Activated CD4-positive, alpha-beta T cell treated with anti-CD3 and anti-CD28 coated beads, Interleukin-2, amount 10 ng/mL, durations not matched to agents 7 days and 5 days (primary cell): ENCODE results near the gene APOBR. TPM values are rescaled to one million over a fixed set of nuclear protein-coding genes. Genes with fewer than 3 reads are reported as not detected.
"Not testable (repeated sequence)": the region's sequence is repeated elsewhere in the genome, so short reads cannot be mapped to it uniquely, and the experiment has no call there.

Source experiments
- CTCF ChIA-PET: fragments of 350-600 bp; sonication (Branson Sonifier 250); formaldehyde crosslinking; loops from one replicate; lab custom pipeline; 2021; ENCODE audit warnings: antibody characterized with exemption; lab: Charles Lee
- POLR2A ChIA-PET: fragments of 350-600 bp; sonication (Branson Sonifier 250); formaldehyde crosslinking; loops from one replicate; lab custom pipeline; 2021; ENCODE audit warnings: antibody characterized with exemption; lab: Charles Lee
- DNase-seq: peaks from one replicate; pipeline ENCODE4 v3.0.0-alpha.2; 2020
- H3K27ac Mint-ChIP-seq: one replicate; pipeline ENCODE4 v1.8.0; 2021; ENCODE audit warnings: mild to moderate bottlenecking, moderate library complexity, mixed read lengths
- H3K27me3 Mint-ChIP-seq: one replicate; pipeline ENCODE4 v1.8.0; 2021; ENCODE audit warnings: mixed read lengths
- H3K36me3 Mint-ChIP-seq: one replicate; pipeline ENCODE4 v1.8.0; 2021; ENCODE audit warnings: low read depth, mixed read lengths
- H3K4me1 Mint-ChIP-seq: one replicate; pipeline ENCODE4 v1.8.0; 2021; ENCODE audit warnings: mixed read lengths
- H3K4me3 Mint-ChIP-seq: one replicate; pipeline ENCODE4 v1.8.0; 2021; ENCODE audit warnings: mild to moderate bottlenecking, moderate library complexity, mixed read lengths
- H3K9me3 Mint-ChIP-seq: one replicate; pipeline ENCODE4 v1.8.0; 2021; ENCODE audit warnings: mixed read lengths
- total RNA-seq, 2 experiments: library from RNA; stranded (reverse); gene quantifications; one replicate each; pipeline ENCODE4 v1.2.3, GENCODE V29; 2021

APOBR gene
- total RNA-seq, 2 experiments from 2014 or later: 16.7 to 21.4 TPM

DNA sequence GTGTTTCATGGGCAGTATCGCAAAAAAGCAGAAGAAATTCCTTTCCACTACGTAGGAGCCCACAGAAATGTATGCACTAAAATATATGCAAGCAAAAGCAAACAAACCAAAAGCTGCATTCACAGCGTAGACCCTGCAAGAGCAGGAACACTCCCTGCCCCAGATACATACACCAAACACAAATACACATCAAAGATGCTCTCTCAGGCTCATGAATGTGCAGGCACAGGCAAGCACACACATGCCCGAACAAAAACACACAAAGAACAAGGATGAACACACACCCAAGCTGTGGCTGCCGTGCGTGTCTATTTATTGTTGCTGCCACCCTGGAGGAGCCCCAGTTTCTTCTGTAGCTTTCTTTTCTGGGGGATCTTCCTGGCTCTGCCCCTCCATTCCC, 42.6 kb downstream of the APOBR start:
- Mint-ChIP-seq H3K27me3 (no peaks in the 10 kb centered on the region), H3K4me1 (peaks cover 30% of the 10 kb centered on the region), H3K4me3 (no peak overlapping the region)

DNA sequence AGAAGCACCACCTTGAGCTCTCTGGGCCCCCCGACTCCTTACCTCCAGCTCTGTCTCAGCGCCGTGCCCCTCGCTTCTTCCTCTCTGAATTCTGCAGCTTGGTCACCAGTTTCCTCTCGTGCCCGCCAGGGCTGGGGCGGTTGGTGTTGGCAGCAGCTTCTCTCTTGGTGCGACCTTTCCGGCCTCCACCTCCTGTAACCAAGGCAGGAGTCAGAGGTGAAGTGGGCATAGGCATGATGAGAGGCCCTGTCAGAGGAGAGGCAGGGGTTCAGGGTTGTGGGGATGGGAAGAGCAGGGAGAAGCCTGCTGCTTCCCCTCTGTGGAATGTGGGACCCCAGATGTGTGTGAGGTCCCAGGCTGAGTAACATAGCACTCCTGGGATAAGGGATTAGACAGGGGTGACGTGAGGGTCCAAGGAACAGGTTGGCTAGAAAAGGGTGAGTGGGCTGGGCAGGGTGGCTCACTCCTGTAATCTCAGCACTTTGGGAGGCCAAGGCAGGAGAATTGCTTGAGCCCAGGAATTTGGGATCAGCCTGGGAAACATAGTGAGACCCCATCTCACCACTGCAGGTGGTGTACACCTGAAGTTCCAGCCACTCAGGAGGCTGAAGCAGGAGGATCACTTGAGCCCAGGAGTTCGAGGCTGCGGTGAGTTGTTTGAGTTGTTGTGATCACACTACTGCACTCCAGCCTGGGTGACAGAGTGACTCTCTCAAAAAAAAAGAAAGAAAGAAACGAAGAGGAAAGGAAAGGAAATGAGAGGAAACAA, 43.7 kb downstream of the APOBR start:
- no peak overlapping the region for H3K4me3 Mint-ChIP-seq
- ChIA-PET POLR2A (no interaction called here), CTCF (no interaction called here)
- no peak for DNase-seq
- peaks cover 6% of the 10 kb centered on the region for H3K36me3 Mint-ChIP-seq
- H3K4me1 Mint-ChIP-seq: peaks cover 32% of the 10 kb centered on the region
- H3K27ac Mint-ChIP-seq: no peak overlapping the region
- H3K9me3 Mint-ChIP-seq: peaks cover 6% of the 10 kb centered on the region
- no peaks in the 10 kb centered on the region for H3K27me3 Mint-ChIP-seq

More for the DNA sequence above, 42.6 kb downstream of the APOBR start:
- peaks cover 6% of the 10 kb centered on the region for H3K9me3 Mint-ChIP-seq
- H3K36me3 Mint-ChIP-seq: peaks cover 6% of the 10 kb centered on the region
- ChIA-PET POLR2A (no interaction called here), CTCF (interaction anchor here (1.4 kb wide), 1 partner anchor 45 kb away, joined by 4 read pairs; the partner anchor contains the start of gene CLN3)
- DNase-seq: no peak
- H3K27ac Mint-ChIP-seq: peak overlapping the region; percentile 48

DNA sequence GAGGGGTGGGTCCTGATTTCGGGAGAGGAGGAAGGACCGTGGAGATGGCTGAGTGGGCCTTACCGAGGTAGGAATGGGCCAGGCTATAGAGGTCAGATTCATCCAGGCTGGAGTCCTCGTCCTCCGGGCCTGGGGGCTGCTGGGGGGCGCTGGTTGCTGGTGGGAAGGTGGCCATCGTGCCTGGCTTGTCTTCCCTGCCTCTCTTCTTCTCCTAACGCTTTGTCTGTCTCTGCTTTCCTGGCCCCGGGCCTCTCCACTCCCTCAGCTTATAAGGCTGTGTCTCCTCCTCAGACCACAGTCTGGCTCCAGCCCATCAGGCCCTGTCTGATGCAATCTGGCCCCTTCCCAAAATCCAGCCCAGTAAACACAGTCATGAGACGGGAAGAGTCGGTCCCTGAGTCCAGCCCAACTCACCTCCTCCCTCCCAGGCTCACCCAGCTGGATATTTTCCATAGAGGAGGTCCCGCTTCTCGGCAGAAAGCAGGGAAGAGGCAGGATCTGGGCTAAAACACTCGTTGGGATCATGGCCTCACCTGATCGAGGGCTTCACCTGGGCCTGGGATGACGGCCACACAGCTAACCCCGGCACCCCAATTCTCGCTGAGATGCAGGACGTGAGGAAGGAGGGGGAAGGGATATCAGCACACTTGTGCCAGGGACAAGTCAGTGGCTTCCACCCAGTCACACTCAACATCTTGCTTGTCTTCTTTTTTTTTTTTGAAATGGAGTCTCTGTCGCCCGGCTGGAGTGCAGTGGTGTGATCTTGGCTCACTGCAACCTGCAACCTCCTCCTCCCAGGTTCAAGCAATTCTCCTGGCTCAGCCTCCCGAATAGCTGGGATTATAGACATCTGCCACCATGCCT, 44.5 kb downstream of the APOBR start, which contains the start of gene NUPR1:
Gene NUPR1, minus strand, starts transcription at position 242 of the 864 bp plus-strand sequence. Its CDS starts 67 bp downstream, at position 175.
- Mint-ChIP-seq H3K27ac (no peak within 1 kb of the TSS), H3K36me3 (peaks cover 6% of the 10 kb centered on the region), H3K9me3 (peaks cover 6% of the 10 kb centered on the region), H3K4me3 (no peak within 1 kb of the TSS), H3K27me3 (no peaks in the 10 kb centered on the region), H3K4me1 (peaks cover 33% of the 10 kb centered on the region)
- ChIA-PET CTCF (no interaction called here), POLR2A (no interaction called here)
- no peak for DNase-seq

DNA sequence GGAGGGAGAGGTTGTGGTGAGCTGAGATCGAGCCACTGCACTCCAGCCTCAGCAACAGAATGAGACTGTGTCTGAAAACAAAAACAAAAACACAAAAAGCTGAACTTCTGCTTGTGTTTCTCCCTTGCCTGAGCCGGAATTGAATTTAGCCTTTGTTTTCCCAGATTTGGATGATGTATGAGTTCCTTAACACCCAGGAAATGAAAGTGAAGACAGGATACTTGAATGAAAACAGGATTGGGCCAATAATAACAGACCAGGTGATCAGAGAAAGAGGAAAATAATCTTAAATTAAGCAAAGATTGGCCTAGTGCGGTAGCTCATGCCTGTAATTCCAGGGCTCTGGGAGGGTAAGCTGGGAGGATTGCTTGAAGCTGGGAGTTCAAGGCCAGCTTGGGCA, 45.9 kb downstream of the APOBR start:
- Mint-ChIP-seq H3K27me3 (no peaks in the 10 kb centered on the region), H3K27ac (no peak overlapping the region), H3K9me3 (no peaks in the 10 kb centered on the region), H3K4me3 (no peak overlapping the region), H3K4me1 (peaks cover 19% of the 10 kb centered on the region), H3K36me3 (no peaks in the 10 kb centered on the region)
- DNase-seq: no peak
- ChIA-PET POLR2A (no interaction called here), CTCF (no interaction called here)

DNA sequence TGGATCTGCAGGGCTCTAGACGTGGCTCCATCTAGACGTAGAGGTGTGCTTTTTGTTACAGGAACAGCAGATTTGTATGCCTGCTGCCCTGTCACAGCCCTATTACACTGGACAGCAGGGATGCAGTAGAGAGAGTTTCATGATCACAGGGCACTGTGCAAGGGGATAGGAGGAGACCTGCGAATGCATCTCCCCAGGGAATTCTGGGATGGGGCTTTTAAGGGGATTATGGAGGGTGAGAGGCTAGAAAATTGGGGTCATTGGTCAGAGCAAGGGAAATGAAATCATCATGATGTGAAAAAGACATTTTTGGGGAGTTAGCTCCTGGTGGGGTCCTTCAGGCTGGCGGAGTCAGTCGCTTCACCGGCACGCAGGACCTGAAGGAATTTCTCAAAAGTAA, 48.2 kb downstream of the APOBR start:
- Mint-ChIP-seq H3K4me1 (peaks cover 8% of the 10 kb centered on the region), H3K4me3 (no peak overlapping the region), H3K36me3 (no peaks in the 10 kb centered on the region), H3K27ac (no peak overlapping the region), H3K9me3 (no peaks in the 10 kb centered on the region), H3K27me3 (no peaks in the 10 kb centered on the region)
- ChIA-PET CTCF (no interaction called here), POLR2A (no interaction called here)
- no peak for DNase-seq

DNA sequence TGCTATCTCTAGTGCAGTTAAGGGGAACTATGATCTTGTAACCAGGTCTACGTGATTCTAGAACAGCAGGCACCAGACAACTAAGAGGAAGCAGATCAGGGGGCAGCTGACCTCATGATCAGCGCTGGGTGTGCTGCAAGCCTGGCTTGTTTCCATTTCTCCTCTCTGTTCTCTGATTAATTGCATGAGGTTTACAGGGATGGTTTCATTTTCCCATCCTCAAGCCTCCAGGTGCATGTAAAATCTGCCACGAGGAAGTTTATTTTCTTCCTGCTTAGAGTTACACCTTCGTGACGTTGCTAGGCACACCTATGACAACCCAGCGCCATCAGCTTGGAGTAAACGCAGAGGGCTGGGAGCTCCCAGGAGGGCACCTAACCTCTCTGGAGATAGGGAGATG, 48.6 kb downstream of the APOBR start:
- H3K4me1 Mint-ChIP-seq: peaks cover 8% of the 10 kb centered on the region
- DNase-seq: no peak
- POLR2A ChIA-PET: no interaction called here
- CTCF ChIA-PET: no interaction called here
- H3K4me3 Mint-ChIP-seq: no peak overlapping the region
- H3K27me3 Mint-ChIP-seq: no peaks in the 10 kb centered on the region
- H3K9me3 Mint-ChIP-seq: no peaks in the 10 kb centered on the region
- H3K36me3 Mint-ChIP-seq: no peaks in the 10 kb centered on the region
- no peak overlapping the region for H3K27ac Mint-ChIP-seq

DNA sequence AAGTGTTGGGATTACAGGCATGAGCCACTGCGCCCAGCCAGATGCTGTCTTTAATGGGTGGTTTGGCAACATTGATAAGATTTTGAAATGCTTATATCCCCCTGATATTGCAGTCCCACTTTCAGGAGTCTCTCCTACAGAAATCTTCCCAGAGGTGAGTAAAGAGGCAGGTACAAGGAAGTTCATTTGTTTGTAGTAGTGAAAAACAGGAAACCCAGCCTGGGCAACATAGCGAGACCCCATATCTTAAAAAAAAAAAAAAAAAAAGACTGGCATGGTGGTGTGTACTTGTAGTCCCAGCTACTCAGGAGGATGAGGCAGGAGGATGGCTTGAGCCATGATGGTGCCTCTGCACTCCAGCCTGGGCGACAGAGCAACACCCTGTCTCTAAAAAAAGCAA, 50.6 kb downstream of the APOBR start:
- no peak for DNase-seq
- CTCF ChIA-PET: no interaction called here
- H3K36me3 Mint-ChIP-seq: no peaks in the 10 kb centered on the region
- H3K4me1 Mint-ChIP-seq: peaks cover 13% of the 10 kb centered on the region
- no peaks in the 10 kb centered on the region for H3K9me3 Mint-ChIP-seq
- H3K27ac Mint-ChIP-seq: no peak overlapping the region
- H3K4me3 Mint-ChIP-seq: no peak overlapping the region
- POLR2A ChIA-PET: no interaction called here
- H3K27me3 Mint-ChIP-seq: no peaks in the 10 kb centered on the region

DNA sequence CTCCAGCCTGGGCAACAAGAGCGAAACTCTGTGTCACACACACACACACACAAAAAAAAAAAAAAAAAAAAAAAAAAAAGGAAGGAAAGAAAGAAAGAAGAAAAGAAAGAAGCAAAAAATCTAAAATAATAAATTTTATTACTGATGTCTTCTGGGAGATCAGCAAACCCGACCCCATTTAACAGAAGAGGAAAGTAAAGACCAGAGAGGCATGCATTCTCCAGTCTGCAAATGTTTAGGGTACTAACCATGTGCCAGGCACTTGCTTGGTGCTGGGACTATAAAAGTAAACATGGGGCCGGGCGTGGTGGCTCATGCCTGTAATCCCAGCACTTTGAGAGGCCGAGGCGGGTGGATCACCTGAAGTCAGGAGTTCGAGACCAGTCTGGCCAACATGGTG, 51.5 kb downstream of the APOBR start:
- DNase-seq, H3K36me3 Mint-ChIP-seq, H3K27me3 Mint-ChIP-seq, H3K4me3 Mint-ChIP-seq, H3K27ac Mint-ChIP-seq, POLR2A ChIA-PET, CTCF ChIA-PET, H3K9me3 Mint-ChIP-seq: not testable (repeated sequence)
- H3K4me1 Mint-ChIP-seq: peaks cover 11% of the 10 kb centered on the region

DNA sequence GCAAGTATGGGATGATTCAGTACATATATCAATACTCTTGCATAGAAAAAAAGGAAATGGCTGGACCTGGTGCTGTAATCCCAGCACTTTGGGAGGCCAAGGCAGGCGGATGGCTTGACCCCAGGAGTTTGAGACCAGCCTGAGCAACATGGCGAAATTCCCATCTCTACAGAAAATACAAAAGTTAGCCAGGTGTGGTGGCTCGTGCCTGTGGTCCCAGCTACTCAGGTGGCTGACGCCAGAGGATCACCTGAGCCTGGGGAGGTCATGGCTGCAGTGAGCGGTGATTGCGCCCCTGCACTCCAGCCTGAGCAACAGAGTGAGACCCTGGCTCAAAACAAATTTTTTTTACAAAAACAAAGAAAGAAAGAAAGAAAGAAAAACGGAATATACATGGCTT, 52.2 kb downstream of the APOBR start:
- H3K9me3 Mint-ChIP-seq: no peaks in the 10 kb centered on the region
- no peak overlapping the region for H3K4me3 Mint-ChIP-seq
- H3K36me3 Mint-ChIP-seq: no peaks in the 10 kb centered on the region
- no peak overlapping the region for H3K27ac Mint-ChIP-seq
- ChIA-PET CTCF (no interaction called here), POLR2A (no interaction called here)
- DNase-seq: no peak
- no peaks in the 10 kb centered on the region for H3K27me3 Mint-ChIP-seq
- H3K4me1 Mint-ChIP-seq: peaks cover 11% of the 10 kb centered on the region

DNA sequence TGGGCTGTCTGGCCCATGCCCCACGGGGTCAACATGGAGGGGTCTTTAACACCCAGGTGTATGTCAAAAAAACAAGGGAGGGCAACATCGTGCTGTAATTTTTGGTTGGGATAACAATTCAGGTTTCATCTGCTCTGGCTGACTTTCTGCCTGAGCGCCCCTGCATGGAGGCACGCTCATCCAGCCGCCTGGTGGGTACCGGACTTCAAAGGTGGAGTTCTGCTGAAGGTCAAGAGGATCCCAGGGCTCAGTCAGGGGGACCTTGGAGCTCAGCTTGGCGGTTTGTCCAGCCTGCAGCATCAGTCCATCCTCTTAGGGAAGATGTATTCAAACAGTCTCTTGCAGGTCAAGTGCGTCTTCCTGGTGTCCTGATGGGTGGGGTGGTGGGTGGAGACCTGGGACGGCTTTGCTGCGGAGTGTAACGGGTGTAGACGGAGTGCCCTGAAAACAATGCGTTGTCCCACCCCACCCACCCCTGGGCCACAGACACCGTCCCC, 53.9 kb downstream of the APOBR start:
- CTCF ChIA-PET: no interaction called here
- H3K36me3 Mint-ChIP-seq: no peaks in the 10 kb centered on the region
- no peaks in the 10 kb centered on the region for H3K9me3 Mint-ChIP-seq
- H3K27me3 Mint-ChIP-seq: no peaks in the 10 kb centered on the region
- peaks cover 13% of the 10 kb centered on the region for H3K4me1 Mint-ChIP-seq
- no peak overlapping the region for H3K4me3 Mint-ChIP-seq
- no peak for DNase-seq
- H3K27ac Mint-ChIP-seq: no peak overlapping the region
- POLR2A ChIA-PET: no interaction called here

Other genes with a start within 250 kb of the APOBR start
- gene SBK1, start 202.1 kb upstream of the APOBR start, total RNA-seq: 10 to 100 TPM; 17.9 to 19.4 TPM
- gene NPIPB6, start 131.1 kb upstream of the APOBR start, total RNA-seq: 1 to 10 TPM; 1.1 to 1.4 TPM
- 100 to 1,000 TPM in 1 of 2 experiments, 10 to 100 TPM in 1; 84.0 to 101 TPM for gene EIF3CL, start 90.8 kb upstream of the APOBR start, total RNA-seq
- under 1 TPM in 1 of 2 experiments, not detected in 1; 0.25 TPM for gene NPIPB7, start 22.3 kb upstream of the APOBR start, total RNA-seq
- 10 to 100 TPM; 53.4 to 58.4 TPM for gene CLN3, start 2.6 kb upstream of the APOBR start, total RNA-seq
- gene IL27, start 12.2 kb downstream of the APOBR start, total RNA-seq: not detected
- not detected for gene NUPR1, start 44.3 kb downstream of the APOBR start, total RNA-seq
- 10 to 100 TPM; 49.3 to 60.6 TPM for gene SGF29, start 59.3 kb downstream of the APOBR start, total RNA-seq
- gene SULT1A2, start 102.4 kb downstream of the APOBR start, total RNA-seq: under 1 TPM; 0.27 to 0.50 TPM
- 10 to 100 TPM; 11.1 to 11.3 TPM for gene SULT1A1, start 115.4 kb downstream of the APOBR start, total RNA-seq
- gene NPIPB8, start 143.4 kb downstream of the APOBR start, total RNA-seq: under 1 TPM in 1 of 2 experiments, not detected in 1; 0.44 TPM
- 100 to 1,000 TPM; 430 to 457 TPM for gene EIF3C, start 216.8 kb downstream of the APOBR start, total RNA-seq